Measurements from ENCODE around the gene C1orf35.

C1orf35 gene

GRCh38 chr1:228066416-228066815, 36.7 kb downstream of the C1orf35 start:
- peaks cover 18% of the 10 kb centered on the region for H3K27me3 ChIP-seq (replicated peaks; ENCODE audit: insufficient read depth, low read length)
- H3K9ac ChIP-seq (ENCODE audit: low read length): no peak overlapping the region
- no peak overlapping the region for H2AFZ ChIP-seq (ENCODE audit: low read length)
- H3K4me1 ChIP-seq (ENCODE audit: low read length): no peaks in the 10 kb centered on the region
- no peak overlapping the region for H3K27ac ChIP-seq (ENCODE audit: low read length)
- H3F3A ChIP-seq (ENCODE audit: insufficient read depth, low read length): no peaks in the 10 kb centered on the region
- no peaks in the 10 kb centered on the region for H3K9me3 ChIP-seq (replicated peaks; ENCODE audit: insufficient read depth, low read length)
- no peak for DNase-seq
- no peak overlapping the region for H3K4me2 ChIP-seq (ENCODE audit: low read depth, low read length)
- H3K79me2 ChIP-seq (ENCODE audit: low read length): no peaks in the 10 kb centered on the region
- no peaks in the 10 kb centered on the region for H3K36me3 ChIP-seq (replicated peaks; ENCODE audit: insufficient read depth, low read length)
- no peak overlapping the region for H3K4me3 ChIP-seq (ENCODE audit: low read length)
- TF ChIP-seq CTCF (IDR thresholded peaks at IDR 0.05; ENCODE audit: low read length): no peak
- TF ChIP-seq EZH2phosphoT487 (IDR thresholded peaks at IDR 0.05; ENCODE audit: low read length): no peak
- H3K9me2 ChIP-seq (replicated peaks; ENCODE audit: insufficient read depth, low read length): no peaks in the 10 kb centered on the region
- H4K20me1 ChIP-seq (ENCODE audit: insufficient read depth, low read length): no peaks in the 10 kb centered on the region

GRCh38 chr1:228065543-228066347, 37.4 kb downstream of the C1orf35 start:
- Histone ChIP-seq H3K9ac (ENCODE audit: low read length) (no peak overlapping the region), H3K27me3 (replicated peaks; ENCODE audit: insufficient read depth, low read length) (peaks cover 25% of the 10 kb centered on the region), H3F3A (ENCODE audit: insufficient read depth, low read length) (no peaks in the 10 kb centered on the region), H3K9me3 (replicated peaks; ENCODE audit: insufficient read depth, low read length) (no peaks in the 10 kb centered on the region), H3K79me2 (ENCODE audit: low read length) (no peaks in the 10 kb centered on the region), H3K27ac (ENCODE audit: low read length) (no peak overlapping the region), H4K20me1 (ENCODE audit: insufficient read depth, low read length) (no peaks in the 10 kb centered on the region), H2AFZ (ENCODE audit: low read length) (no peak overlapping the region), H3K4me3 (ENCODE audit: low read length) (no peak overlapping the region), H3K9me2 (replicated peaks; ENCODE audit: insufficient read depth, low read length) (no peaks in the 10 kb centered on the region), H3K4me1 (ENCODE audit: low read length) (no peaks in the 10 kb centered on the region), H3K36me3 (replicated peaks; ENCODE audit: insufficient read depth, low read length) (no peaks in the 10 kb centered on the region), H3K4me2 (ENCODE audit: low read depth, low read length) (no peak overlapping the region)
- TF ChIP-seq CTCF (IDR thresholded peaks at IDR 0.05; ENCODE audit: low read length): no peak
- no peak for TF ChIP-seq EZH2phosphoT487 (IDR thresholded peaks at IDR 0.05; ENCODE audit: low read length)
- no peak for TF ChIP-seq EZH2 (optimal IDR thresholded peaks at IDR 0.05; ENCODE audit: low read depth, low read length)
- DNase-seq: no peak

GRCh38 chr1:228064741-228065542, 38.2 kb downstream of the C1orf35 start:
- Histone ChIP-seq H3K9me2 (replicated peaks; ENCODE audit: insufficient read depth, low read length) (no peaks in the 10 kb centered on the region), H3K9ac (ENCODE audit: low read length) (no peak overlapping the region), H3F3A (ENCODE audit: insufficient read depth, low read length) (no peaks in the 10 kb centered on the region), H3K4me1 (ENCODE audit: low read length) (no peaks in the 10 kb centered on the region), H3K36me3 (replicated peaks; ENCODE audit: insufficient read depth, low read length) (no peaks in the 10 kb centered on the region), H3K27ac (ENCODE audit: low read length) (no peak overlapping the region), H4K20me1 (ENCODE audit: insufficient read depth, low read length) (no peaks in the 10 kb centered on the region), H2AFZ (ENCODE audit: low read length) (no peak overlapping the region), H3K4me2 (ENCODE audit: low read depth, low read length) (no peak overlapping the region), H3K79me2 (ENCODE audit: low read length) (no peaks in the 10 kb centered on the region), H3K4me3 (ENCODE audit: low read length) (no peak overlapping the region), H3K27me3 (replicated peaks; ENCODE audit: insufficient read depth, low read length) (peaks cover 28% of the 10 kb centered on the region), H3K9me3 (replicated peaks; ENCODE audit: insufficient read depth, low read length) (no peaks in the 10 kb centered on the region)
- TF ChIP-seq CTCF (IDR thresholded peaks at IDR 0.05; ENCODE audit: low read length) (no peak), EZH2phosphoT487 (IDR thresholded peaks at IDR 0.05; ENCODE audit: low read length) (no peak), EZH2 (optimal IDR thresholded peaks at IDR 0.05; ENCODE audit: low read depth, low read length) (no peak)
- no peak for DNase-seq
